ENCODE data around the gene COL24A1. TPM values are rescaled to one million over a fixed set of nuclear protein-coding genes. Genes with fewer than 3 reads are reported as not detected.

COL24A1 gene
- total and polyA plus RNA-seq, 2 of the 8 experiments (the other 6 are each of a cell fraction or from before 2014, with no cell fraction given) = 0.23 to 1.1 TPM

DNA sequence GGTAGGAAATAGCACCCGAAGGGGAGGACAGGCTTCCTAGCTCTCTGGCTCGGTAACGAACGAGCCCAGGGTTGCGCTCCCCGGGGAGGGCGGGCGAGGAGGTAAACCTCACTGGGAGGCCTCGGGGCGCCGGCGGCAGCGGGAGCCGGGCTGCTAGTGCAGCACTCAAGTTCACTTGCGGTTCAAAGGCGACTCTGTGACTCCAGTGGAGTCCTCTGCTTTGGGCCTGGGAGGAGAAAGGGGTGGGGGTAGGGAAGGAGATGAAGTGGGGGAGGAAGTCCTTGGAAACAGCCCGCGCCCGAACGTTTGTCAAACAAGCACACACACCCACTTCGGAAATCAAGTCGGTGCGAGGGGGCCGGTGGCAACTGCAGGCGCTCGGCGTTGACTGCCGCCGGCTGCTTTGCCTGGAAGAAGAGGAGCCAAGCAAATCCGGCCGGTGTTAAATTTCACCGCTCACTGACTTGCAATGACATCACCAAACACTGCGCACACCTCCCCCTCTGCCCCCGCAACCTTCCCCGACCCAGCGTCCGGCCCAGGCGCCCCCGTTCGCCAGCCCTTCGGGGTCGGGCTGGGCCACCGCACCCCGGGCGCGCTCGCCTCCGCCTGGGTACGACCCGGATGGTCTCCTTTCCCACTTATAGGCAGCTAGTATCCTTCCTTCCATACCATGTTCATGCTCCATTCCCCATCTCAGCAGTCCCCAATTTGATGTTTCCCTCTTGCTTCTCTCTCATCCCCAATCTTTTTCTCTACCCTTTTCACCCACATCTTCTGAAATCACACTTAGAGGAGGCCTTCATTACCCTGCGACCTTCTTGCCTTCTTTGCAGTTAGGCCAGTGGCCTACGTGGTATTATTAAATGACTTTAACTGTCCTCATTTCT lies at the start of gene COL24A1 (continued):
- peak; percentile 52 for TF ChIP-seq E2F6 (IDR thresholded peaks at IDR 0.05)
- TF ChIP-seq, protein P1, sequence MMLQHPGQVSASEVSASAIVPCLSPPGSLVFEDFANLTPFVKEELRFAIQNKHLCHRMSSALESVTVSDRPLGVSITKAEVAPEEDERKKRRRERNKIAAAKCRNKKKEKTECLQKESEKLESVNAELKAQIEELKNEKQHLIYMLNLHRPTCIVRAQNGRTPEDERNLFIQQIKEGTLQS (IDR thresholded peaks at IDR 0.05; ENCODE audit: insufficient read depth, low read depth, low read length) = no peak
- TF ChIP-seq KDM1A (IDR thresholded peaks at IDR 0.05; ENCODE audit: borderline replicate concordance, low read length) = no peak
- no peak for TF ChIP-seq RFX5 (IDR thresholded peaks at IDR 0.05; ENCODE audit: borderline replicate concordance, low read depth, low read length)
- peak; percentile 51 for TF ChIP-seq KDM4A (IDR thresholded peaks at IDR 0.05; ENCODE audit: low read depth, low read length, severe bottlenecking)
- 0 out of 4 replicates have a peak, but pooled peaks of 1 of the 2 experiments have one; percentile 2 for TF ChIP-seq RAD21 (IDR thresholded peaks at IDR 0.05 in 1 of 2, conservative IDR thresholded peaks at IDR 0.05 in 1 of 2; ENCODE audit: low read depth in 2 of 2, low read length in 2 of 2)
- no peak for TF ChIP-seq EGR1 (IDR thresholded peaks at IDR 0.05; ENCODE audit: borderline replicate concordance, low read depth, low read length)
- TF ChIP-seq BRCA1 (IDR thresholded peaks at IDR 0.05; ENCODE audit: low read depth, low read length) = no peak

Data from H1 (cell line).